KMS-11 (cell line): ENCODE measurements around the gene CCIN.
"Not testable (repeated sequence)": the region's sequence is repeated elsewhere in the genome, so short reads cannot be mapped to it uniquely, and the experiment has no call there.

ENCODE experiments used
- H2AFZ ChIP-seq: fragments of 200-600 bp; sonication (generic); 2 replicates; pipeline ENCODE4 v1.6.1; 2016; ENCODE audit warnings: antibody characterized with exemption, mixed run types, low read depth
- H3K27ac ChIP-seq: fragments of 200-600 bp; sonication (generic); 2 replicates; pipeline ENCODE4 v1.6.1; 2016; ENCODE audit warnings: mild to moderate bottlenecking, mixed run types
- H3K27me3 ChIP-seq: fragments of 200-600 bp; sonication (generic); 2 replicates; pipeline ENCODE4 v1.6.1; 2017; ENCODE audit warnings: mild to moderate bottlenecking, low read depth, mixed run types, moderate library complexity; ENCODE audit not compliant: insufficient read depth
- H3K36me3 ChIP-seq: fragments of 200-600 bp; sonication (generic); 2 replicates; pipeline ENCODE4 v1.6.1; 2017; ENCODE audit warnings: mild to moderate bottlenecking, mixed run types; ENCODE audit not compliant: insufficient read depth
- H3K4me1 ChIP-seq: fragments of 200-600 bp; sonication (generic); 2 replicates; pipeline ENCODE4 v1.6.1; 2016; ENCODE audit warnings: mild to moderate bottlenecking, low read depth, mixed run types; ENCODE audit not compliant: poor library complexity, severe bottlenecking
- H3K4me2 ChIP-seq: fragments of 200-600 bp; sonication (generic); 2 replicates; pipeline ENCODE4 v1.7.0; 2016; ENCODE audit warnings: mild to moderate bottlenecking, mixed run types
- H3K4me3 ChIP-seq: fragments of 200-600 bp; sonication (generic); IDR thresholded peaks from 2 replicates; pipeline ENCODE4 v1.6.1; 2017; ENCODE audit warnings: low read depth, low read length, mixed read lengths; ENCODE audit not compliant: insufficient read depth
- H3K79me2 ChIP-seq: fragments of 200-600 bp; sonication (generic); 2 replicates; pipeline ENCODE4 v1.6.1; 2016; ENCODE audit warnings: low read depth, mixed run types; ENCODE audit not compliant: insufficient read depth
- H3K9ac ChIP-seq: fragments of 200-600 bp; sonication (generic); 2 replicates; pipeline ENCODE4 v1.6.1; 2016; ENCODE audit warnings: mild to moderate bottlenecking, mixed run types
- H4K20me1 ChIP-seq: fragments of 200-600 bp; sonication (generic); 2 replicates; pipeline ENCODE4 v1.6.1; 2016; ENCODE audit warnings: mild to moderate bottlenecking, mixed run types; ENCODE audit not compliant: insufficient read depth
- TF ChIP-seq, protein P1 (sequence below): fragments of 200-600 bp; sonication (generic); conservative IDR thresholded peaks from 2 replicates; pipeline ENCODE4 v1.6.1; 2017; ENCODE audit warnings: low read depth, mild to moderate bottlenecking, antibody characterized with exemption, low read length, moderate library complexity, mixed read lengths

Gene CCIN

DNA sequence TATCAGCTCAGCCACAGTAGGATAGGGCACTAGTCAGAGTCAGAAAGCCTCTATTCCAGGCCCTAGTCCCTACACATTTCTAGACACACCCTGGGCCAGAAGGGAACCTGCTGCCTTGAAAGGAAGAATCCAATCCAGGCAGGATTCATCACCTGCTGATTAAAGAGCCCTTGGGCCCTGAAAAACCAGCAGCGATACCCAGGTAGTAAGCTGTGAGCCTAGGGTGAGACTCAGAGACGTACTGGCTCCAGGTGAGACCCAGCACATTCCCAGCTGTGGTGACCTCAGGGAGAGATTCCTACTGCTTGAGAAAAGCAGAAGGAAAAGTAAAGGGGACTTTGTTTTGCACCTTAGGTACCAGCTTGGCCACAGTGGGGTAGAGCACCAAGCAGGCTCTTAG is 4.7 kb downstream of the CCIN start:
- Histone ChIP-seq H2AFZ (no peak overlapping the region), H4K20me1 (no peaks in the 10 kb centered on the region), H3K27me3 (no peaks in the 10 kb centered on the region), H3K27ac (no peak overlapping the region), H3K36me3 (no peaks in the 10 kb centered on the region), H3K4me2 (no peak overlapping the region), H3K9ac (no peak overlapping the region), H3K4me1 (no peaks in the 10 kb centered on the region), H3K4me3 (no peak overlapping the region), H3K79me2 (no peaks in the 10 kb centered on the region)
- TF ChIP-seq, protein P1, sequence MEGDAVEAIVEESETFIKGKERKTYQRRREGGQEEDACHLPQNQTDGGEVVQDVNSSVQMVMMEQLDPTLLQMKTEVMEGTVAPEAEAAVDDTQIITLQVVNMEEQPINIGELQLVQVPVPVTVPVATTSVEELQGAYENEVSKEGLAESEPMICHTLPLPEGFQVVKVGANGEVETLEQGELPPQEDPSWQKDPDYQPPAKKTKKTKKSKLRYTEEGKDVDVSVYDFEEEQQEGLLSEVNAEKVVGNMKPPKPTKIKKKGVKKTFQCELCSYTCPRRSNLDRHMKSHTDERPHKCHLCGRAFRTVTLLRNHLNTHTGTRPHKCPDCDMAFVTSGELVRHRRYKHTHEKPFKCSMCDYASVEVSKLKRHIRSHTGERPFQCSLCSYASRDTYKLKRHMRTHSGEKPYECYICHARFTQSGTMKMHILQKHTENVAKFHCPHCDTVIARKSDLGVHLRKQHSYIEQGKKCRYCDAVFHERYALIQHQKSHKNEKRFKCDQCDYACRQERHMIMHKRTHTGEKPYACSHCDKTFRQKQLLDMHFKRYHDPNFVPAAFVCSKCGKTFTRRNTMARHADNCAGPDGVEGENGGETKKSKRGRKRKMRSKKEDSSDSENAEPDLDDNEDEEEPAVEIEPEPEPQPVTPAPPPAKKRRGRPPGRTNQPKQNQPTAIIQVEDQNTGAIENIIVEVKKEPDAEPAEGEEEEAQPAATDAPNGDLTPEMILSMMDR = no peak

DNA sequence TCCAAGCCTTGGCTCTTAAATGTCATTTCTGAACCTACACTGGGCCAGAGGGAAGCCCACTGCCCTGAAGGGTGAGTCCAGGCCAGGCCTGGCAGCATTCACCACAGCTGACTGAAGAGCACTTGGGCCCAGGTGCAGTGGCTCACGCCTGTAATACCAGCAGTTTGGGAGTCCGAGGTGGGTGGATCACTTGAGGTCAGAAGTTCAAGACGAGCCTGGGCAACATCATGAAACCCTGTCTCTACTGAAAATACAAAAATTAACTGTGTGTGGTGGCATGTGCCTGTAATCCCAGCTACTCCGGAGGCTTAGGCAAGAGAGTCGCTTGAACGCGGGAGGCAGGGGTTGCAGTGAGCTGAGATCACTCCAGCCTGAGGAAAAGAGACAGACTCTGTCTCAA is 5.1 kb downstream of the CCIN start:
- Histone ChIP-seq H3K79me2 (no peaks in the 10 kb centered on the region), H3K27me3 (no peaks in the 10 kb centered on the region), H4K20me1 (no peaks in the 10 kb centered on the region), H3K9ac (no peak overlapping the region), H3K4me3 (no peak overlapping the region), H3K36me3 (no peaks in the 10 kb centered on the region), H3K4me1 (no peaks in the 10 kb centered on the region), H2AFZ (no peak overlapping the region), H3K27ac (no peak overlapping the region), H3K4me2 (no peak overlapping the region)
- TF ChIP-seq, protein P1 = no peak

DNA sequence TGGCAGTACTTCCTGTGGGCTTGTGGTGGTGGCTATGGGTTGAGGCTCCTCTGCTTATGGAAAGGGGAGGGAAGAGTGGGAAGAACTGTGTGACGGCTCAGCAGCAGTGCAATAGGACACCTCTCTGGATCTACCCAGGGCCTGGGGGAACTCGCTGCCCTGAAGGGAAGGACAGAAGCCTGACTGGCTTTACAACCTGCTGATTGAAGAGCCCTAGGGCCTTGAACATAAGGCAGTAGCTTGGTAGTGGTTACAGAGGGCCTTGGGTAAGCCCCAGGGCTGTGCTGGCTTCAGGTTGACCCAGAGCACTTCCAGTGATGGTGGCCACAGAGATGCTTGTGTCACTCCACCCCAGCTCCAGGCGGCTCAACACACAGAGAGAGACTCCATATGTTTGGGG is 5.5 kb downstream of the CCIN start:
- no peak overlapping the region for H3K4me3 ChIP-seq
- H2AFZ ChIP-seq = no peak overlapping the region
- H3K9ac ChIP-seq = no peak overlapping the region
- no peak overlapping the region for H3K4me2 ChIP-seq
- no peaks in the 10 kb centered on the region for H4K20me1 ChIP-seq
- H3K4me1 ChIP-seq = no peaks in the 10 kb centered on the region
- H3K27me3 ChIP-seq = no peaks in the 10 kb centered on the region
- no peaks in the 10 kb centered on the region for H3K79me2 ChIP-seq
- TF ChIP-seq, protein P1 = no peak
- no peaks in the 10 kb centered on the region for H3K36me3 ChIP-seq
- no peak overlapping the region for H3K27ac ChIP-seq

DNA sequence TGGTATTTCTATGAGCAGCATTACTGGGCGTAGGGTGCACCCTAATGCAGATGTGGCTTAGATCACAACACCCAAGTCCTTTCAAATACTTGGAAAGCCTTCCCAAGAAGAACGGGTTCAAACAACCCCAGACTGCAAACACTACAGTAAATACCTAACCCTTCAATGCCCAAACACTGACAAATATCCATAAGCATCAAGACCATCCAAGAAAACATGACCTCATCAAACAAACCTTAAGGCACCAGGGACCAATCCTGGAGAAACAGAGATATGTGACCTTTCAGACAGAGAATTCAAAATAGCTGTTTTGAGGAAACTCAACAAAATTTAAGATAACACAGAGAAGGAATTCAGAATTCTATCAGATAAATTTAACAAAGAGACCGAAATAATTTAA is 6.0 kb downstream of the CCIN start:
- not testable (repeated sequence) for H2AFZ ChIP-seq, H3K79me2 ChIP-seq

DNA sequence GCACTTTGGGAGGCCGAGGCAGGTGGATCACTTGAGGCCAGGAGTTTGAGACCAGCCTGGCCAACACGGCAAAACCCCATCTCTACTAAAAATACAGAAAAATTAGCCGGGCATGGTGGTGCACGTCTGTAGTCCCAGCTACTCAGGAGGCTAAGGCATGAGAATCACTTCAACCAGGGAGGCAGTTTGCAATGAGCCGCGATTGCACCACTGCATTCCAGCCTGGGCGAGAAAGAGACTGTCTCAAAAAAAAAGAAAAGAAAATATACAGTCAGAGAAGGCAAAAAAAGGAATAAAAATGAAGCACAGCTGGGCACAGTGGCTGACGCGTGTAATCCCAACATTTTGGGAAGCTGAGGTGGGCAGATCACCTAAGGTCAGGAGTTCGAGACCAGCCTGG is 7.3 kb downstream of the CCIN start:
- not testable (repeated sequence) for H3K9ac ChIP-seq, H3K27ac ChIP-seq

More for the DNA sequence above, 6.0 kb downstream of the CCIN start:
- H3K4me3 ChIP-seq, H3K27me3 ChIP-seq, H3K27ac ChIP-seq, H3K4me1 ChIP-seq, H3K36me3 ChIP-seq, H3K9ac ChIP-seq, H4K20me1 ChIP-seq, H3K4me2 ChIP-seq: not testable (repeated sequence)

DNA sequence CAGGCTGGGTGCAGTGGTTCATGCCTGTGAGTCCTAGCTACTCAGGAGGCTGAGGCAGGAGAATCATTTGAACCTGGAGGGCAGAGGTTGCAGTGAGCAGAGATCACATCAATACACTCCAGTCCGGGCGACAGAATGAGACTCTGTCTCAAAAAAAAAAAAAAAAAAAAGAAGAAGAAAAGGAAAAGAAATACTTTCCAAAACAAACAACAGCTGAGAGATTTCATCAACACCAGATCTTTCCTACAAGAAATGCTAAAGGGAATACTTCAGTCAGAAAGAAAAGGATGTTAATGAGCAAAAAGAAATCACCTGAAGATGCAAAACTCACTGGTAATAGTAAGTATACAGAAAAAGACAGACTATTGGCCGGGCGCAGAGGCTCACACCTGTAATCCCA is 8.4 kb downstream of the CCIN start:
- TF ChIP-seq, protein P1 = no peak
- Histone ChIP-seq H3K4me3 (no peak overlapping the region), H3K4me1 (no peaks in the 10 kb centered on the region), H3K27me3 (no peaks in the 10 kb centered on the region), H4K20me1 (no peaks in the 10 kb centered on the region), H3K36me3 (no peaks in the 10 kb centered on the region), H3K79me2 (no peaks in the 10 kb centered on the region), H3K9ac (no peak overlapping the region), H3K4me2 (no peak overlapping the region), H3K27ac (no peak overlapping the region), H2AFZ (no peak overlapping the region)

More for the DNA sequence above, 7.3 kb downstream of the CCIN start:
- not testable (repeated sequence) for H3K79me2 ChIP-seq, H3K4me2 ChIP-seq, H4K20me1 ChIP-seq, H3K4me1 ChIP-seq, H3K36me3 ChIP-seq, H2AFZ ChIP-seq, H3K4me3 ChIP-seq, H3K27me3 ChIP-seq

DNA sequence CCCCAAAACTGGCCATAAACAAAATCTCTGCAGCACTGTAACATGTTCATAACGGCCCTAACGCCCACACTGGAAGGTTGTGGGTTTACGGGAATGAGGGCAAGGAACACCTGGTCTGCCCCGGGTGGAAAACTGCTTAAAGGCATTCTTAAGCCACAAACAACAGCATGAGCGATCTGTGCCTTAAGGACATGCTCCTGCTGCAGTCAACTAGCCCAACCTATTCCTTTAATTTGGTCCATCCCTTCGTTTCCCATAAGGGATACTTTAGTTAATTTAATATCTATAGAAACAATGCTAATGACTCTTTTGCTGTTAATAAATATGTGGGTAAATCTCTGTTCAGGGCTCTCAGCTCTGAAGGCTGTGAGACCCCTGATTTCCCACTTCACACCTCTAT is 11.1 kb downstream of the CCIN start:
- not testable (repeated sequence) for H3K4me2 ChIP-seq, H3K36me3 ChIP-seq, H2AFZ ChIP-seq, H3K4me1 ChIP-seq, H3K27ac ChIP-seq, H3K4me3 ChIP-seq, H3K9ac ChIP-seq, H3K27me3 ChIP-seq, H4K20me1 ChIP-seq, H3K79me2 ChIP-seq
